Measurements from ENCODE around the gene CACUL1.
"Not testable (repeated sequence)": the region's sequence is repeated elsewhere in the genome, so short reads cannot be mapped to it uniquely, and the experiment has no call there.

CACUL1 gene

DNA sequence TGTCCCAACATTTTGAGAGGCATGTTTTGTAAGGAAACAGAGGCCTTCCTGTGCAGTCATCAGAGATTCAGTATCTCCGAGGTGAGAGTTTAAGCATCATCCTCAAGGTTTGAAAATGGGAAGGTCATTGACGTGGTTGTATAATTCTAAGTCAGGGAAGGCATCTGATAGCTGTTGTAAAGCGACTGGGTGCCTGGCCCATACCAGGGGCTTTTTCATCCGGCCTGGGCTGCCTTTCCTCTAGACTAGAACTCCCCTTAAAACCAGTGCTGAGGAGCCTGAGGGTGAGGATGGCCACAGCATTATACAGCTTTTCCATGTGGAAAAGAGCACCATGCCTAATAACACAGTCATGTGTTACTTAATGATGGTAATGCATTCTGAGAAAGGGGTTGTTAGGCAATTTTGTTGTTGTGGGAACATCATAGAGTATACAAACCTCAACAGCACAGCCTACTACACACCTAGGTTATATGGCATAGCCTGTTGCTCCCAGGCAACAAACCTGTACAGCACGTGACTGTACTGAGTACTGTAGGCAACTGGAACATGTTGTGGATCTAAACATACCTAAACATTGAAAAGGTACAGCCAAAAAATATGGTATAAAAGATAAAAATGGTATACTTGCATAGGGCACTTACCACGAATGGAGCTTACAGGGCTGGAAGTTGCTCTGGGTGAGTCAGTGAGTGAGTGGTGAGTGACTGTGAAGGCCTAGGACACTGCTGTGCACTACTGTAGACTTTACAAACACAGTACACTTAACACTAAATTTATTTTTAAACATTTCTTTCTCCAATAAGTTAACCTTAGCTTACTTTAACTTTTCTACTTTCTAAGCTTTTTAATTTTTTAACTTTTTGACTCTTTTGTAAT lies 13.5 kb upstream of the CACUL1 start:
- DNase-seq (ENCODE audit: low spot score) = no peak

DNA sequence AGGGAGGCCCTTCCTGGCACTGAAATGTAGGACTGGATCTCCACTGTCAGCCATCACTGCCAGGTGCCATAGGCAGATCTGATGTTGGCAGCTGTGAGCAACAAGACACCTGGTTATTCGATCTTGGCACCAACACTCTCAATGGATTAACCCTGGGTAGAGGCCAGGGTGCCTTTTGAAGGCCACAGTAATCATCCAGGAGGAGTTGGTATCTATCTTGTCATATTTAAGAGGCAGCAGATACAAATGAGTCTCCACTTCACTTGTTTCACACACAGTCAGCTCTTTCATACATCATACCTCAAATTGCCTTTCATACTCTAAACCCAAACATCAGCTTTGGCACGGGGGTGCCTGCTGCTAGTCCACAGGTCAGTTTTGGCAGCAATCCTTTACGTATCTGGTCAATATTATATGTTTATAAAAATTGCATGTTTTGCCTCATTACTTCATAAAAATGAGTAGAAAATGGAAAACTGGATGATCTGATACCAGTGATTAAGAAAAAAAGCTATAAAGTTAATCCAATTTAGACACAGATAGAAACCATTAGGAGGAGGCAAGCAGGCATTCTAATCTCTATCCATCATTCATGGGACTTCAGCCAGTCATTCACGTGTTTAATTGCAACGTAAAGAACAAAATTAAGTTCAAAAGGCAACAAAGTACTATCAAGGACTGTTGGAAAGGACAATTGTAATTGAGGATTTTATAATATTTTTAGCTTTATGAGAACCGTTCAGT lies 12.7 kb upstream of the CACUL1 start:
- no peak for DNase-seq (ENCODE audit: low spot score)

DNA sequence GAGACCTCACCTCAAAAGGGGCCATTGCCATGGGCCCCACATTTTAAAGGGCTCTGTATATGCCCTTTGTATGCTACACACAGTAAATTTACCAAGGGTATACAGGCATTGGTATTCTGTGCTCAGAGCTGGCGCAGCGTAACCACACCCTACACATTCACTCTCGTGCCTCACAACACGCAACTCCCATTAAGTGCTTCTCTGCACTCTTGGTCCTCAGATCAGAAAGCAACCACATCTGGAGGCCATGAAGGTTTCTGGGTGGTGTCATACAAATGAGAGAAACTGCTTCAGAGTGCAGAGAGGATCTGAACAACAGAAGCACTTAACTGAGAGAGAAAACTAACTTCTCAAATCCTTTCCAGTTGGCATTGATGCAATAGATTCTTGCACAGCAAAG lies 9.4 kb upstream of the CACUL1 start:
- DNase-seq (ENCODE audit: low spot score) = no peak

DNA sequence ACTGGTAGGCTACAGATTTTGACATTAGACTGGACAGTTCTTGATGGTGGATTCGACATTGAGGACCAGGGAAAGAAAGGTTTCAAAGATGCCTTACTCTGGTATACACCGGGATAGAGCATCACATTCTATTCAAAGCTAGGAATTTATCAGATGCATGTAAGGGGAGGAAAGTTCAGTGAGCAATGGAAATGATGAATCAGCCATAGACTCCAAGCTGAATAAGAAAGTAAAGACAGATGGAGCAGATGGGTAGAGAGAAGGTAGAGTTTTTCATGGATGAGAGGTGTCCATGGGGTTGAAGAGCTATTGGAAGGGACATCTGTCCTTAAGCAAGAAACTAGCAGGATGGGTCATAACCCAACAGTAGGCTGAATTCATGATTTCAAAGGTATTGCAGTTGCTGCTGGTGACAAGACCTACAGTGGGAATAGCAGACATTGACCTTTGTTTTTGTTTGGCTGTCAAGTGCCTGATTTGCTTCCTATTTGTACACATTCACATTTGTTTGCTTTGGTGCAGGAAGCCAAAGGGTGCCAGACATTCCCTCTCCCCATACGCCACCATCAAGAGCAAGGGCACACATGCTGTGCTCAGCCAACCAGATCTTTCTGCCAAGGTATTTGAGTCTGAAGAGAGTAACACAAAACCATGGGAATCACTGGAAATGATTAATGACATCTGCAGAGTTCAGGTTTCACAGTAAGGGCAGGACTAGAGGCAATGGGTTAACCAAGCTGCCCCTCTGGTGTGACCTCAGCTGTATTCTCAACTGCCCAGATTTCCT lies 8.6 kb upstream of the CACUL1 start:
- no peak for DNase-seq (ENCODE audit: low spot score)

DNA sequence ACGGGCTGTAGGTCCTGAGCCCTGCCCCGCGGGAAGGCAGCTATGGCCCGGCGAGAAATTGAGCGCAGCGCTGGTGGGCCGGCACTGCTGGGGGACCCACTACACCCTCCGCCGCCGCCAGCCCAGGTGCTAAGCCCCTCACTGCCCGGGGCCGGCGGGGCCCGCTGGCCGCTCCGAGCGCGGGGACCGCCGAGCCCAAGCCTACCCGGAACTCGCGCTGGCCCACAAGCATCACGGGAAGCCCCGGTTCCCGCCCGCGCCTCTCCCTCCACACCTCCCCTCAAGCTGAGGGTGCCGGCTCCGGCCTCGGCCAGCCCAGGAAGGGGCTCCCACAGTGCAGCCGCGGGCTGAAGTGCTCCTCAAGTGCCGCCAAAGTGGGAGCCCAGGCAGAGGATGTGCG lies 5.5 kb upstream of the CACUL1 start:
- DNase-seq (ENCODE audit: low spot score) = no peak

DNA sequence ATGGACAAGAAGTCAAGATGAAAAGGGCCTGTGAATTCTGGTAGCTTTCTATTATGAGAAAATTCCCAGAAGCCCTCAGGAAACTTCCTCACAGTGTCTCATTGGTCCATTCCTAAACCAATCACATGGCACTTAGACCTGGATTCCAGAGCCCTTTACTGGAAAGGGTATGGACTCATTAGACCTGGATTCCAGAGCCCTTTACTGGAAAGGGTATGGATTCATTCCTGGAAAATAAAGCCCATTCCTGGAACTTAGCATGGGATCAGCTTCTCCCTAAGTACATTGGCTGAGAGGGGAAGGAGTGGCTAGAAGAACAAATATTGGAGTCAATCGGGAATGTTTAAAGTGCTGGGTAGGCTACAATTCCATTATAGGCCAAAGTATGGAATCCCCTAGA lies 3.7 kb upstream of the CACUL1 start:
- no peak for DNase-seq (ENCODE audit: low spot score)

DNA sequence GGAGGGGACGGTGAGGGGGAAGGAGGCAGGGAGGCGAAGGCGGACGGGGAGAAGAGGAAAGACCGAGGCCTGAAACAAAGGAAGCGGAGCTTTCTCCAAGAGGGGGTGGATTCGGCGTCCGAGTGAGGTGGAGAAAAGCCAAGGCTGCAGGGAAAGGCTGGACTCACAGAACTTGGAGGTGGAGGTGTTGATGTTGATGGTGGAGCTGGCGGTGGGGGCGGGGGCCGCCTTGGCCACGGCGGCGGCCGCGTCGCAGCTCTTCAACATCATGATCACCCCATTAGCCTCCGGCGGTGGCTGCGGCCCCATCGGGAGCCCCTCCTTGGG lies 578 bp downstream of the CACUL1 start:
- peak; percentile 51 for DNase-seq (ENCODE audit: low spot score)

DNA sequence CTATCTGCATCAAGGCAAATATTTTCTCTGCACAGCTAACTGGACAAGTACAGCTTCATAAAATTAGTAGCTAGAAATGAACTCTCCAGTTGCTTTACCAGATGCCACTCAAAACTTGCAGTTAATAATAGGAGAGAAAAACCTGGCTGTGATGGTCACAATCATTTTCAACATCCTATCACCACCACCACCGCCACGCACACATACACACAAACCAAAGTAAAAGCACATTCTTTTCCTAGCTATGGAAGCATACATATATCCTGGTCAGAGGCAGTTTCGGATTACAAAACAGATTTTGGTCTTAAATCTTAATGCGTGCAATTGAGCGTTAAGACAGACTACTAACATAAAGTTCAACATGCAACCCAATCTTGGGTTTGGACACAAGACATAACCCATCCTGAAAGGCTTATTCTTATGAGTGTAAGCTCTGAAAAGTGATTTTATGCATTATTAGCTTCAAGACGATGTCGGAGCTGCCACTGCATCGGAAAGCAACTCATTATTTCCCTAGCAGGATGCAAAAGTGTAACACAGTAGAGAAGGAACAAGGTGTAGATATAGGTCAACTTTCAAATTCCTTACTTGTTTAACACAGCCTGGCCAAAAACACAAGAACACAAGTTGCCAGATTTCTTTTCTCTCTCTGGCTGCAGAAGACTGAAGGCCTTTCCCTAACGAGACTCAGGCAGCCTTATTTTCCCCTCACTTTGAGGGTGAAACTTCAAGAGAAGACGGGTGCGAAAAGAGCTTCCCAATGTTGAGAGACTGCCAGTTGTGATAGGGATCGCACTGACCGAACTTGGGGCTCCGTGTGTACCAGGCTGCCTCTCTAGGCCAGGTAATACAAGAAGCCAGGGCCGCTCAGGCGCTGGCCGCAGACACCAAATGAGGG lies 1.2 kb downstream of the CACUL1 start:
- no peak for DNase-seq (ENCODE audit: low spot score)

DNA sequence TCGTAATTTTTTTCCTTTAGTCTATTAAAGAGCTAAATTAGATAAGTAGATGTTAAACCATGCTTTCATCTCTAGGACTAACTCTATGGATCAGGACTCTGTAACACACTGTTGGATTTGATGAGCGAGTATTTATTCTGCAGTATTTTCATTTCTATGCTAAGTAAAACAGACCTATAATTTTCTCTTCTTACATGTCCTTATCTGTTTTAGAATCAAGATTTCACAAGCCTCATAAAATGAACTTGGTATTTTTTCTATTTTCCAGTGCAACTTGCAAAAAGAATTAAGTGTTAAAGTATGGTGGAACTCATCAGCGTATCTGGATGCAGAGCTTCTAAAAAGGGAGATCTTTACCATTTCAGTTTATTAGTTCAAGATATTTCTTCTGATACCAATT lies 2.4 kb downstream of the CACUL1 start:
- no peak for DNase-seq (ENCODE audit: low spot score)

DNA sequence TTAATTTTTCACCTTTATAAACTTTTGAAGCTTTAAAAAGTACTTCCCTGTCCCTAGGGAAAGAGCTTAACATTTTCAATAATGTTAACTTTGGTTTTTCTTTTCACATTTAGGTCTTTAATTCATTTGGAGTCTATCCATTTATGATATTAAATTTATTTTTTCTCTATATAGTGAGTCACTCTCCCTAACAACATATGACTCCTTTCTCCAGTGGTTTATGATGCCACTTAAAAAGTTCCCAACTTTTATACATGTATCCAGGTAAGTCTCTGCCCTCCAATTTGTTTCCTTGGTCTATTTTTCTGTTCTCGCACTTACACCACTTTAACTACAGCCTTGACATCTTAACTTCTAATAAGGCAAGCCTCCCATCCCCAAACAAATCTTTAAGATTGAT lies 3.5 kb downstream of the CACUL1 start:
- DNase-seq (ENCODE audit: low spot score) = no peak

DNA sequence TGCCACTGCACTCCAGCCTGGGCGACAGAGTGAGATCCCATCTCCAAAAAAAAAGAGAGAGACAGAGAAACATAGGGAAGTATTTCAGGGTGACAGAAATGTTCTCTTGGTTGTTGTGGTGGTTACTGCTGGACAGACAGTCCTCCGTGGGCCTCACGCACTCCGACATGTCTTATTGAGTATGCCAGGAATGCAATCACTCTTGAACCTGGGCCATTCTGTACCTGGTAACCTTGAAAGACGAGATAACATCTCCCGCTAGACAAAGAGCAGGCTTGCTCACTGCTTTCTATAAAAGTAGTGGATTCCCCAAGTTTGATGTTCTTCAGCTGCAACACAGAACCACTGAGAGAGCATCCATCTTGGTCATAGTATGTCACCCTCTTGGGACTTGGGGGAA lies 6.7 kb downstream of the CACUL1 start:
- DNase-seq (ENCODE audit: low spot score) = no peak

DNA sequence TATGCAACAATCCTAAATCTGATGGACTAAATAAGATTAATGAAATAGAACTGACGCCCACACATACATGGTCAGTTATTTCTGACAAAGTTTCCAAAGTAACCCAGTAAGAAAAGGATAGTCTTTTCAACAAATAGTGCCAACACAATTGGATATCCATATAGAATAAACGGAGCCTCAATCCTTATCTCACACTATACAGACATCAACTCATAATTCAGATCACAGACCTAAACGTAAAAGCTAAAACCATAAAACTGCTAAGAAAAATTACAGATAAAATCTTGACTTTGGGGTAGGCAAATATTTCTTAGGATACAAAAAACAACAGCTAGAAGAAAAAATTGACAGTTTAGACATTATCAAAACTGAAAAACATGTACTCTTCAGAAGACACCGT lies 8.5 kb downstream of the CACUL1 start:
- DNase-seq (ENCODE audit: low spot score) = no peak

DNA sequence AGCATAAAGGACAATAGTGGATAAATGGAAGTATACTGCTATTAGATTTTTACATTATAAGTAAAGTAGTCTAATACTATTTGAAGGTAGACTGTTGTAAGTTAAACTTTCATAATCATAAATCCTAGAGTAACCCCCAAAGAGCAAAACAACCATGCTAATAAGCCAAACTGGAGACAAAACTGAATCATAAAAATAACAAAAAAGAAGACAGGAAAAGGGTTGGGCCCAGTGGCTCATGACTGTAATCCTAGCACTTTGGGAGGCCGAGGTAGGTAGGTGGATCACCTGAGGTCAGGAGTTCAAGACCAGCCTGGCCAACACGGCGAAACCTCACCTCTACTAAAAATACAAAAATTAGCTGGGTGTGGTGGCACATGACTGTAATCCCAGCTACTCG lies 9.7 kb downstream of the CACUL1 start:
- DNase-seq (ENCODE audit: low spot score) = no peak

DNA sequence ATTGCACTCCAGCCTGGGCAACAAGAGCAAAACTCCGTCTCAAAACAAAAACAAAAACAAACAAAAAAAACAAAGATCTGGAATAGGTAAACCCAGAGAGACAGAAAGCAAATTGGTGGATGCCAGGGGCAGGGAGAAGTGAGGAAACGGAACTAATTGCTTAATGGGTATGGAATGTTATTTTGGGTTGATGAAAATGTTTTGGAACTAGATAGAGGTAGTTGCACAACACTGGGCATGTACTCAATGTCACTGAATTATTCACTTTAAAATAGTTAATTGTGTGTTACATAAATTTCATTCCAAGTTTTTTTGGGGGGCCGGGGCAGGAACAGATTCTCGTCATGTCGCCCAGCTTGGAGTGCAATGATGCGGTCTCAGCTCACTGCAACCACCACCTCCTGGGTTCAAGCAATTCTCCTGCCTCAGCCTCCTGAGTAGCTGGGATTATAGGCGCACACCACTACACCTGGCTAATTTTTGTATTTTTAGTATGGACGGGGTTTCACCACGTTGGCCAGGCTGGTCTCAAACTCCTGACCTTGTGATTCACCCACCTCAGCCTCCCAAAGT lies 10.3 kb downstream of the CACUL1 start:
- not testable (repeated sequence) for DNase-seq (ENCODE audit: low spot score)

DNA sequence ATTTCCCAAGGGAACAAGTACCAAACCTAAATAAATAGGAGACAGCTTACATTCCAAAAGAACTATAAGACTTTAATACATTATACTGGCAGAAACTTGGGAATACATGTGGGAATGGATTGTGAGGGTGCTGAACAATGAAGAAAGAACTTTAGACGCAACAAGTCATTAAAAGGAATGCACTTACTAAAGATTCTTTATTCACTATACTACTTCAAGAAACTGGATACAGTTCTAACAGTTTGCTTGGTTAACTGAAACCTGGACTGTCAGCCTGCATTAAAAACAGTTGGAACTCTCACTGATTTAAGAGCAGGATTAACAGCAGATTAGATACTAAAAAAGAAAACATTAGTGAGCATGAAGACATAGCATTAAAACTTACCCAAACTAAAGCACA lies 12.0 kb downstream of the CACUL1 start:
- no peak for DNase-seq (ENCODE audit: low spot score)

DNA sequence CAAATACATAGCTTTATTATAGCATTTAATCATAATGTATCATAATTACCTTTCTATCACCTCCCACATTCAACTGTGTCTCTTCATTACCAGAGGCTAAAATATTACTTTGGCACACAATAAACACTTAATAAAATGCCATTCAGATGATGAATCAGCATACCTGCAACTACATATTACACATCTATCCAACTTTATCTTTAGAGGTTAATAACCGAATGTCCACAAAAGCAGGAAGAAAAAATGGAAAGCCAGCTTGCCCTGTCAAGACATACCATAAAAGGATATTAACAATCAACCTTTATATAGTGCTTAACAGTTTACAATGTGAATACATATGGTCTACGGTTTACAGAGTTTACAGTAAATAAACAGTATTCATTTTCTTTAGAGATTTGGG lies 12.7 kb downstream of the CACUL1 start:
- no peak for DNase-seq (ENCODE audit: low spot score)

DNA sequence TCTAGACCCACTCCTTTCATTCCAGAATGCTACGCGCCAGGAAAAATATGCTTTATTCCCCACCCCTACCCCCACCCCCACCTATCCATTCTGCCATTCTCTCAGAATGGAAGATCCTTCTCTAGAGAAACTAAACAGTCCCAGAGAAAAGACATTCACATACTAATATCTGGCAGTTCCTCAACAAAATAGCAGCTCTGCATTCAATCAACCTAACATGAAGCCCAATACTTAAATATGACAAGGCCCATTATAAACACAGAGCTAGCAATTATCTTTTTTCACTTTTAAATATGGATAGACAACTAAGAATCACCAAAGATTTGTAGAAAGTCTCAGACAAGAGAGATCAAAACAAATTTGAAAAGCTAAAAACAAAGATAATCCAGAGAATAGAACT lies 16.4 kb downstream of the CACUL1 start:
- DNase-seq (ENCODE audit: low spot score) = no peak

DNA sequence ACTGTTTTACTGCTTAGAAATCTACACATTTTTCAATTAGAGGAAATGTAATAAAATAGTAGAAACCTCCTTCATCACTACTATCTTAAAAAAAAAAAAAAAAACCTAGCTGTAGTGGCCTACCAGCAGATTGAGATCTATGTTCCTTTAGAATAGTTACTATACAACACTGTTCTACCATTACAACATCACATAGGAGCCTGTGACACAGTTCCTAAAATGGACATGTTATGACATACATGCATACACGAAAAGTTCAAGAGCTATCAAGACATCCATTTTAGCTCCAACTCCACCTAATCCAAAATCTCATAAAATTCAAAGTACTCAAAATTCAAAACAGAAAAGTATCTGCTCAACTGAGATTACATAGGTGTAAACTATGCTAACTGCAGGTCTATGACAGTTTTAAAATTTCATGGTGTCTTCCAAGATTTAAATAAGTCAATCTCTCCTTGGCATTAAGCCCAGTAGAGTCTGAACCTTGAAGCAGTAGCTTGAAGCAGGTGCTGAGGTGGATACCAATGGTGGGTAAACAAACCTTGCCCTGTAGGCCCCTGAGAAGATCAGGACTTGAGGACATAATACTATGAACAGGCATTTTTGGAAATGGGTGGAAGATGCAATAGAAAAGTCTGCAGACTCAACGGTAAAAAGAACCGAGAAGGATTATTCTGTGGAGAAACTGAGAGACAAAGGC lies 17.0 kb downstream of the CACUL1 start:
- DNase-seq (ENCODE audit: low spot score) = no peak

DNA sequence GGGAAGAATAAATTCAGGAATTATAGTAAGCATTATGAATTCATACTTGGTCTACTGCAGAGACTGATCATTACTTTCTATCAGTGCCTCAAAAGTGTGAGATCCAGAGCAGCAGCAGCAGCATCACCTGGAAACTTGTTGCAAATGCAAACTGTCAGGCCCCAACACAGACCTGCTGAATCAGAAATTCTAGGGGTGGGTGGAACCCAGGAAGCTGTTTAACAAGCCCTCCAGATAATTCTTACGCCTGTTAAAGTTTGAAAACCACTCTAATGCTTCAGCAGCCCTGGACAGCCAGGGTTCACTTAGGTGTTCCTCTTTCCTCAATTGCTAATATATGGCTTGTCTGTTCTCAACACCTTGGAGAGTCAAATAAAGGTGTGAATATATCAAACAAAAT lies 19.5 kb downstream of the CACUL1 start:
- no peak for DNase-seq (ENCODE audit: low spot score)

DNA sequence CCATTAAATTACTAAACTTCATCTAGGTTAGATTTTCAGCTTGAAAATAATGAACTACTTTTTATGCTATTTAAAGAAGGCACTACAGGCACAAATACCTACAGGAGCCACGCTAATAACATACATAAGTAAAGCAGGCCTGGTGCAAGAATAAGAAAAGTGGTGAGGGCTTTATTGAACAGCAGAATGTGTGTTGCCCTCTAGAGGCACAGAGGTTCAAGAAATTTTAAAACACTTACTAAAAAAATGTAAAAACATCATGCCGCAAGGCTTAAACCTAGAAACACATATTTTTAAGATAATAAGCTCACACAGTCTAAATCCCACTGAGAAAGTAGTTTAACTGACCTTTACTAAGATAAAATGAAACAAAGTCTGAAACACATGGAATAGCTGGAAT lies 20.3 kb downstream of the CACUL1 start:
- DNase-seq (ENCODE audit: low spot score) = no peak

Data from HuH-7.5 (cell line).